Neural cell (in vitro differentiated cells): ENCODE data around the gene SLC27A4. TPM values are rescaled to one million over a fixed set of nuclear protein-coding genes. Genes with fewer than 3 reads are reported as not detected.

Source experiments
- H2AFZ ChIP-seq: fragments of 200-600, 300-800 bp; sonication (generic), shearing (Covaris generic); 2 replicates; pipeline ENCODE4 v1.6.0; 2014; ENCODE audit warnings: low read depth, mild to moderate bottlenecking, antibody characterized with exemption, low read length, moderate library complexity
- H3F3A ChIP-seq: fragments of 200-600 bp; shearing (Covaris generic); 2 replicates; pipeline ENCODE4 v1.6.1; 2016; ENCODE audit warnings: mild to moderate bottlenecking, moderate library complexity, mixed read lengths, antibody characterized with exemption, low read length; ENCODE audit not compliant: insufficient read depth, poor library complexity, severe bottlenecking
- H3K27ac ChIP-seq: fragments of 200-600, 300-800 bp; sonication (generic), shearing (Covaris generic); 2 replicates; pipeline ENCODE4 v1.5.1; 2014; ENCODE audit warnings: mild to moderate bottlenecking, low read length, moderate library complexity
- H3K27me3 ChIP-seq: fragments of 300-800, 200-600 bp; sonication (generic), shearing (Covaris generic); 2 replicates; pipeline ENCODE4 v1.6.0; 2014; ENCODE audit warnings: mild to moderate bottlenecking, low read depth, low read length, moderate library complexity; ENCODE audit not compliant: insufficient read depth
- H3K36me3 ChIP-seq: fragments of 300-800, 200-600 bp; sonication (generic), shearing (Covaris generic); 2 replicates; pipeline ENCODE4 v1.5.1; 2014; ENCODE audit warnings: mild to moderate bottlenecking, antibody characterized with exemption, low read length, moderate library complexity; ENCODE audit not compliant: insufficient read depth
- H3K4me2 ChIP-seq: fragments of 300-800, 200-600 bp; sonication (generic), shearing (Covaris generic); 2 replicates; pipeline ENCODE4 v1.6.0; 2014; ENCODE audit warnings: mild to moderate bottlenecking, low read length
- H3K4me3 ChIP-seq: fragments of 300-800, 200-600 bp; sonication (generic), shearing (Covaris generic); 2 replicates; pipeline ENCODE4 v1.5.1; 2014; ENCODE audit warnings: mild to moderate bottlenecking, low read length, moderate library complexity
- H3K79me2 ChIP-seq: fragments of 200-600 bp; shearing (Covaris generic); replicated peaks from 2 replicates; pipeline ENCODE4 v1.6.0; 2014; ENCODE audit warnings: mild to moderate bottlenecking, low read length, moderate library complexity; ENCODE audit not compliant: insufficient read depth
- H3K9ac ChIP-seq: fragments of 300-800, 200-600 bp; sonication (generic), shearing (Covaris generic); 2 replicates; pipeline ENCODE4 v1.6.1; 2016; ENCODE audit warnings: mild to moderate bottlenecking, low read length, mixed read lengths
- H3K9me2 ChIP-seq: fragments of 200-600 bp; shearing (Covaris generic); 2 replicates; pipeline ENCODE4 v1.6.1; 2016; ENCODE audit warnings: mild to moderate bottlenecking, low read length, mixed read lengths; ENCODE audit not compliant: insufficient read depth
- H3K9me3 ChIP-seq: fragments of 200-600, 300-800 bp; sonication (generic), shearing (Covaris generic); 2 replicates; pipeline ENCODE4 v1.6.1; 2016; ENCODE audit warnings: mild to moderate bottlenecking, mixed run types, low read length, moderate library complexity, mixed read lengths
- H4K20me1 ChIP-seq: fragments of 200-600 bp; shearing (Covaris generic); 2 replicates; pipeline ENCODE4 v1.6.1; 2016; ENCODE audit warnings: mild to moderate bottlenecking, mixed run types; ENCODE audit not compliant: insufficient read depth
- EP300 ChIP-seq: fragments of 450-650 bp; conservative IDR thresholded peaks from 2 replicates; pipeline ENCODE4 v1.6.1; 2014; ENCODE audit warnings: antibody characterized with exemption, mild to moderate bottlenecking, moderate library complexity; ENCODE audit not compliant: poor library complexity, severe bottlenecking
- EZH2 ChIP-seq: fragments of 200-600, 300-800 bp; shearing (Covaris generic), sonication (generic); IDR thresholded peaks from 2 replicates; pipeline ENCODE4 v1.6.1; 2014; ENCODE audit warnings: antibody characterized with exemption, low read length, borderline replicate concordance, mild to moderate bottlenecking; ENCODE audit not compliant: insufficient read depth, poor library complexity, severe bottlenecking
- MXI1 ChIP-seq: fragments of 450-650 bp; conservative IDR thresholded peaks from 2 replicates; pipeline ENCODE4 v1.6.1; 2014; ENCODE audit warnings: antibody characterized with exemption, mild to moderate bottlenecking; ENCODE audit not compliant: poor library complexity, severe bottlenecking
- POLR2AphosphoS5 ChIP-seq: IDR thresholded peaks from 2 replicates; pipeline ENCODE4 v1.6.1; 2012
- RAD21 ChIP-seq: fragments of 450-650 bp; conservative IDR thresholded peaks from 2 replicates; pipeline ENCODE4 v1.6.1; 2014; ENCODE audit warnings: antibody characterized with exemption, mild to moderate bottlenecking, moderate library complexity
- SMC3 ChIP-seq: fragments of 450-650 bp; conservative IDR thresholded peaks from 2 replicates; pipeline ENCODE4 v1.6.1; 2014; ENCODE audit warnings: antibody characterized with exemption, mild to moderate bottlenecking, moderate library complexity; ENCODE audit not compliant: poor library complexity
- TAF1 ChIP-seq: IDR thresholded peaks from 2 replicates; pipeline ENCODE4 v1.6.1; 2012; ENCODE audit warnings: low read depth
- polyA plus RNA-seq: library from polyadenylated mRNA; depleted of rRNA; stranded (reverse); fragments of >200 nt; gene quantifications from 2 replicates; pipeline ENCODE4 v1.2.3, GENCODE V29; 2014
- TF ChIP-seq, protein P1 (sequence below): IDR thresholded peaks from 2 replicates; pipeline ENCODE4 v1.6.1; 2012; ENCODE audit warnings: borderline replicate concordance
- TF ChIP-seq, protein P2 (sequence below): fragments of 450-650 bp; IDR thresholded peaks from 2 replicates; pipeline ENCODE4 v1.5.1; 2014; ENCODE audit warnings: antibody characterized with exemption, mild to moderate bottlenecking, moderate library complexity; ENCODE audit not compliant: poor library complexity, severe bottlenecking

SLC27A4 gene
- polyA plus RNA-seq, 1 donor from 2014 or later: 31.6 TPM

DNA sequence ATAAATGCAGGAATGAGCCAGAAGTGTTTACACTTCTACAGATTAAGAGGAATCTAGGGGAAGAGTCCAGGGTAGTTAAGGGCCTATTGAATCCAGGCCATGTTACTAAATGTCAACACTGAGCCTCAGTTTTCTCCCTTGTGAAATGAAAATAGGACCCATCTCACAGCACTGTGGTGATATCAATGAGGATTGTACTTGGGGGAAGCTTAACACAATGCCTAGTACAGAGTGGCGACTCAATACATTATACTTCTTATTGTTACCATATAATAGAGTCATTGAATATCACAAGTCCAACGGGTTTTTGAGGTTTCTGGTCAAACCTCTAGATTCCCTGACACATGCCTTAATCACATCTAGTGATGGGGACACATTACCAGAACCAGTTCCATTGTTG, 22.7 kb upstream of the SLC27A4 start:
- Histone ChIP-seq H3K4me3 (no peak overlapping the region), H3K27me3 (no peaks in the 10 kb centered on the region), H3K79me2 (peaks cover 12% of the 10 kb centered on the region), H2AFZ (no peak overlapping the region), H3K27ac (no peak overlapping the region), H3F3A (no peaks in the 10 kb centered on the region), H3K9me3 (no peaks in the 10 kb centered on the region), H3K9me2 (no peaks in the 10 kb centered on the region), H4K20me1 (no peaks in the 10 kb centered on the region), H3K4me2 (no peak overlapping the region), H3K36me3 (no peaks in the 10 kb centered on the region), H3K9ac (no peak overlapping the region)
- TF ChIP-seq TAF1: no peak
- TF ChIP-seq, protein P1, sequence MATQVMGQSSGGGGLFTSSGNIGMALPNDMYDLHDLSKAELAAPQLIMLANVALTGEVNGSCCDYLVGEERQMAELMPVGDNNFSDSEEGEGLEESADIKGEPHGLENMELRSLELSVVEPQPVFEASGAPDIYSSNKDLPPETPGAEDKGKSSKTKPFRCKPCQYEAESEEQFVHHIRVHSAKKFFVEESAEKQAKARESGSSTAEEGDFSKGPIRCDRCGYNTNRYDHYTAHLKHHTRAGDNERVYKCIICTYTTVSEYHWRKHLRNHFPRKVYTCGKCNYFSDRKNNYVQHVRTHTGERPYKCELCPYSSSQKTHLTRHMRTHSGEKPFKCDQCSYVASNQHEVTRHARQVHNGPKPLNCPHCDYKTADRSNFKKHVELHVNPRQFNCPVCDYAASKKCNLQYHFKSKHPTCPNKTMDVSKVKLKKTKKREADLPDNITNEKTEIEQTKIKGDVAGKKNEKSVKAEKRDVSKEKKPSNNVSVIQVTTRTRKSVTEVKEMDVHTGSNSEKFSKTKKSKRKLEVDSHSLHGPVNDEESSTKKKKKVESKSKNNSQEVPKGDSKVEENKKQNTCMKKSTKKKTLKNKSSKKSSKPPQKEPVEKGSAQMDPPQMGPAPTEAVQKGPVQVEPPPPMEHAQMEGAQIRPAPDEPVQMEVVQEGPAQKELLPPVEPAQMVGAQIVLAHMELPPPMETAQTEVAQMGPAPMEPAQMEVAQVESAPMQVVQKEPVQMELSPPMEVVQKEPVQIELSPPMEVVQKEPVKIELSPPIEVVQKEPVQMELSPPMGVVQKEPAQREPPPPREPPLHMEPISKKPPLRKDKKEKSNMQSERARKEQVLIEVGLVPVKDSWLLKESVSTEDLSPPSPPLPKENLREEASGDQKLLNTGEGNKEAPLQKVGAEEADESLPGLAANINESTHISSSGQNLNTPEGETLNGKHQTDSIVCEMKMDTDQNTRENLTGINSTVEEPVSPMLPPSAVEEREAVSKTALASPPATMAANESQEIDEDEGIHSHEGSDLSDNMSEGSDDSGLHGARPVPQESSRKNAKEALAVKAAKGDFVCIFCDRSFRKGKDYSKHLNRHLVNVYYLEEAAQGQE: no peak
- no peak for TF ChIP-seq EZH2
- TF ChIP-seq SMC3: no peak
- TF ChIP-seq MXI1: no peak
- TF ChIP-seq POLR2AphosphoS5: no peak
- TF ChIP-seq, protein P2, sequence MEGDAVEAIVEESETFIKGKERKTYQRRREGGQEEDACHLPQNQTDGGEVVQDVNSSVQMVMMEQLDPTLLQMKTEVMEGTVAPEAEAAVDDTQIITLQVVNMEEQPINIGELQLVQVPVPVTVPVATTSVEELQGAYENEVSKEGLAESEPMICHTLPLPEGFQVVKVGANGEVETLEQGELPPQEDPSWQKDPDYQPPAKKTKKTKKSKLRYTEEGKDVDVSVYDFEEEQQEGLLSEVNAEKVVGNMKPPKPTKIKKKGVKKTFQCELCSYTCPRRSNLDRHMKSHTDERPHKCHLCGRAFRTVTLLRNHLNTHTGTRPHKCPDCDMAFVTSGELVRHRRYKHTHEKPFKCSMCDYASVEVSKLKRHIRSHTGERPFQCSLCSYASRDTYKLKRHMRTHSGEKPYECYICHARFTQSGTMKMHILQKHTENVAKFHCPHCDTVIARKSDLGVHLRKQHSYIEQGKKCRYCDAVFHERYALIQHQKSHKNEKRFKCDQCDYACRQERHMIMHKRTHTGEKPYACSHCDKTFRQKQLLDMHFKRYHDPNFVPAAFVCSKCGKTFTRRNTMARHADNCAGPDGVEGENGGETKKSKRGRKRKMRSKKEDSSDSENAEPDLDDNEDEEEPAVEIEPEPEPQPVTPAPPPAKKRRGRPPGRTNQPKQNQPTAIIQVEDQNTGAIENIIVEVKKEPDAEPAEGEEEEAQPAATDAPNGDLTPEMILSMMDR: no peak
- no peak for TF ChIP-seq RAD21
- TF ChIP-seq EP300: no peak

DNA sequence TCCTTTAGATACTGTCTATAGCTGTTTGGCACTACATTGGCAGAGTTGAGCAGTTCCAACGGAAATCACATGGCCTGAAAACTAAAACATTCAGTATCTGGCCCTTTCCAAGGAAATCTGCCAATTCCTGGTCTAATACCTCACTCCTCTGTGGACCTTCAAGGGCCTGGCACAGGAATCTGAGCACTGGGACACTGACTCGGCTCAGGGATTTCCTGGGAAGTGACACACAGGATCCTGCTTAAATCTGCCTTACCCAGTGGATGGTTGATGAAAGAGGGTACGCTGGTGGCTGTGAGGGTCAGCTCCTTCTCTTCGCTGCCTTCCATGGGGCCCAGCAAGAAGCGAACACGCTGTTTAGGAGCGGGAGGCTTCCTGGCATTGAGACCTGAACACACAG, 19.0 kb upstream of the SLC27A4 start:
- no peaks in the 10 kb centered on the region for H3K27me3 ChIP-seq
- H2AFZ ChIP-seq: no peak overlapping the region
- peaks cover 26% of the 10 kb centered on the region for H3K79me2 ChIP-seq
- no peaks in the 10 kb centered on the region for H3F3A ChIP-seq
- H3K4me2 ChIP-seq: peak overlapping the region; percentile 94
- H4K20me1 ChIP-seq: no peaks in the 10 kb centered on the region
- TF ChIP-seq RAD21: no peak
- no peaks in the 10 kb centered on the region for H3K36me3 ChIP-seq
- H3K9me3 ChIP-seq: no peaks in the 10 kb centered on the region
- H3K9me2 ChIP-seq: no peaks in the 10 kb centered on the region
- peak overlapping the region; percentile 91 for H3K9ac ChIP-seq
- H3K4me3 ChIP-seq: peak overlapping the region; percentile 80
- H3K27ac ChIP-seq: no peak overlapping the region

DNA sequence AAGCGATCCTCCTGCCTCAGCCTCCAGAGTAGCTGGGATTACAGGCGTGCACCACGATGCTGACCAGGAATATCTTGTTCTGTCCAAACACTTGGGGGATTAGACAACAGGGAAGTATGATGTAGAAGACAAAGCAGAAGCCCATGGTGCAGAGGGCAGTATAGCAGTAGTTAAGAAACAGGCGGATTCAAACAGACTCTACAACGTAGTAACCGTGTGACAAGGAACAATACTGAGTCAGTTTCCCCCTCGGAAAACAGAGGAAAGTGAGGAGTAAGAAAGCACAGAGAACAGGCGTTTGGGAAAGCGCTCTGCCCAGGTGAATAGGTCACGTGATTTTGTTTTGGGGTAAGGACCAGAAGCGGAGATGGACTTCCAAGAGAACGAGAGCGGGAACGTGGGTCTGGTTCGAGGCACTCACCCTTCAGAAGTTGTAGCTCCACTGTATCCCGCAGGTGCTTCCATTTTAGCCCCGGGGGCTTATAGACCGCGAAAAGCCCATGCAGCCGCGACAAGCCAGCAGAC, 18.4 kb upstream of the SLC27A4 start:
- Histone ChIP-seq H4K20me1 (no peaks in the 10 kb centered on the region), H3K9me2 (no peaks in the 10 kb centered on the region), H3K9ac (peak overlapping the region; percentile 91), H3K9me3 (no peaks in the 10 kb centered on the region), H3K27me3 (no peaks in the 10 kb centered on the region), H2AFZ (peak overlapping the region; percentile 66), H3K4me2 (peak overlapping the region; percentile 94), H3K4me3 (peak overlapping the region; percentile 80), H3K27ac (peak overlapping the region; percentile 97), H3F3A (no peaks in the 10 kb centered on the region), H3K36me3 (no peaks in the 10 kb centered on the region), H3K79me2 (peaks cover 26% of the 10 kb centered on the region)
- no peak for TF ChIP-seq TAF1
- TF ChIP-seq, protein P1: peak; percentile 6
